8988T (cell line): ENCODE data around the gene MTMR2.

Experiments used
- DNase-seq: peaks from one replicate; pipeline ENCODE4 v3.0.0; 2011

The MTMR2 gene

GRCh38 chr11:95917193-95918036 is 6.5 kb downstream of the MTMR2 start:
- no peak for DNase-seq

GRCh38 chr11:95916049-95916448 is 7.9 kb downstream of the MTMR2 start:
- DNase-seq = no peak

- DNase-seq = no peak
Observed at GRCh38 chr11:95915051-95915450, 8.9 kb downstream of the MTMR2 start.

GRCh38 chr11:95913830-95914615 is 9.9 kb downstream of the MTMR2 start:
- no peak for DNase-seq

GRCh38 chr11:95912902-95913560 is 10.9 kb downstream of the MTMR2 start:
- DNase-seq = no peak

- no peak for DNase-seq
Observed at GRCh38 chr11:95911369-95911759, 12.5 kb downstream of the MTMR2 start.

GRCh38 chr11:95910638-95911368 is 13.1 kb downstream of the MTMR2 start:
- DNase-seq = no peak

- DNase-seq = no peak
Observed at GRCh38 chr11:95908826-95909225, 15.1 kb downstream of the MTMR2 start.

GRCh38 chr11:95907476-95907875 is 16.4 kb downstream of the MTMR2 start:
- no peak for DNase-seq

- DNase-seq = no peak
Observed at GRCh38 chr11:95904009-95904650, 19.8 kb downstream of the MTMR2 start.

GRCh38 chr11:95898782-95899181 is 25.1 kb downstream of the MTMR2 start:
- no peak for DNase-seq

GRCh38 chr11:95897731-95898130 is 26.2 kb downstream of the MTMR2 start:
- no peak for DNase-seq

GRCh38 chr11:95895815-95896214 is 28.1 kb downstream of the MTMR2 start:
- no peak for DNase-seq

GRCh38 chr11:95892892-95893570 is 30.9 kb downstream of the MTMR2 start:
- DNase-seq = no peak

- DNase-seq = no peak
Observed at GRCh38 chr11:95892492-95892891, 31.4 kb downstream of the MTMR2 start.

- no peak for DNase-seq
Observed at GRCh38 chr11:95891423-95892170, 32.3 kb downstream of the MTMR2 start.

GRCh38 chr11:95888852-95889251 is 35.1 kb downstream of the MTMR2 start:
- no peak for DNase-seq

GRCh38 chr11:95888439-95888838 is 35.5 kb downstream of the MTMR2 start:
- DNase-seq = no peak

GRCh38 chr11:95886462-95886861 is 37.4 kb downstream of the MTMR2 start:
- DNase-seq = no peak

GRCh38 chr11:95884802-95885201 is 39.1 kb downstream of the MTMR2 start:
- no peak for DNase-seq

GRCh38 chr11:95884376-95884775 is 39.5 kb downstream of the MTMR2 start:
- DNase-seq = no peak
